Cardiac fibroblast (primary cell): Measurements from ENCODE around the gene FNIP1.

Experiments
- DNase-seq, 2 donors: peaks; one replicate each; pipeline versions ENCODE4 v3.0.0 to v3.0.0-alpha.2; 2010; ENCODE audit warnings: low read depth in 2 of 2
- H3K4me3 ChIP-seq, 2 donors: replicated peaks in 1 of 2; 1 replicate in 1 of 2; 2 replicates in 1 of 2; pipeline ENCODE4 v1.5.1; 2011; ENCODE audit warnings: low read depth in 2 of 2, low read length in 2 of 2, mild to moderate bottlenecking in 2 of 2, moderate library complexity in 1 of 2
- TF ChIP-seq, protein P1 (sequence below): IDR thresholded peaks from one replicate; pipeline ENCODE4 v1.5.1; 2011; ENCODE audit warnings: low read depth, mild to moderate bottlenecking, low read length, inconsistent platforms

Gene FNIP1

DNA sequence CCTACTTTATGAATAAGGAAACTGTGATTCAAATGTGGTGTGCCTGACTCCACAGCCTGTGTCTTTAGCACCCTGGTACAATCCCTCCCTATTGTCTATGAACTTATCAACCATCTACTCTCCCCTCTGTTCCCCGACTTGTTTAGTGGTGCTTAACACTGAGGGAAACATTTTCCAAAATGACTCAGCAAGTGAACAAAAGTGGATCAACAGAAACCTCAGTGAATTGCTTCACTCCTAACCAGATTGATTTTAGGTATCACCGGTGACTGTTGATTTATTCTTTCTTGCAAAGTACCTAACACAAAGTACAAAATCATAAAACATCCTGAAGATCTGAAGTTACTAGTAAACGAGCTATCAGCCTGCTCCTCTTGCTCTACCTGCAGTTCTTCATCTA is 119.7 kb downstream of the FNIP1 start:
- TF ChIP-seq, protein P1, sequence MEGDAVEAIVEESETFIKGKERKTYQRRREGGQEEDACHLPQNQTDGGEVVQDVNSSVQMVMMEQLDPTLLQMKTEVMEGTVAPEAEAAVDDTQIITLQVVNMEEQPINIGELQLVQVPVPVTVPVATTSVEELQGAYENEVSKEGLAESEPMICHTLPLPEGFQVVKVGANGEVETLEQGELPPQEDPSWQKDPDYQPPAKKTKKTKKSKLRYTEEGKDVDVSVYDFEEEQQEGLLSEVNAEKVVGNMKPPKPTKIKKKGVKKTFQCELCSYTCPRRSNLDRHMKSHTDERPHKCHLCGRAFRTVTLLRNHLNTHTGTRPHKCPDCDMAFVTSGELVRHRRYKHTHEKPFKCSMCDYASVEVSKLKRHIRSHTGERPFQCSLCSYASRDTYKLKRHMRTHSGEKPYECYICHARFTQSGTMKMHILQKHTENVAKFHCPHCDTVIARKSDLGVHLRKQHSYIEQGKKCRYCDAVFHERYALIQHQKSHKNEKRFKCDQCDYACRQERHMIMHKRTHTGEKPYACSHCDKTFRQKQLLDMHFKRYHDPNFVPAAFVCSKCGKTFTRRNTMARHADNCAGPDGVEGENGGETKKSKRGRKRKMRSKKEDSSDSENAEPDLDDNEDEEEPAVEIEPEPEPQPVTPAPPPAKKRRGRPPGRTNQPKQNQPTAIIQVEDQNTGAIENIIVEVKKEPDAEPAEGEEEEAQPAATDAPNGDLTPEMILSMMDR, result no peak
- H3K4me3 ChIP-seq, result no peak overlapping the region
- peak in 1 of 2 donors; percentile 12 for DNase-seq

DNA sequence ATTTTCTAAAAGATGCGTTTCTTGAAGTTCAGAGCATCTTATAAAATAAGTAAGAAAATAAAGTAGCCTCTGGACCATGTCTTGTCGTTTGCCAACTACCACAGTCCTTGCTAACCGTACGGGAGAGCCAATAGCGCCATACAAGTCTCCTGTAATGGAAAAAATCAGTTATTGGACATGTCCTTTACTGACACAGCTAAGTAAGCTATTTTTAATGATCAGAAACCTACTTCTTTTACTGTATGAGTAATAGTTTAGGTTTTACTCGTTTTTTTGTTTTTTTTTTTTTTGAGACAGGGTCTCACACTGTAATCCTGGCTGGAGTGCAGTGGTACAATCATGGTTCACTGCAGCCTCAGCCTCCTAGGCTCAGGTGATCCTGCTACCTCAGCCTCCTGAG is 124.0 kb downstream of the FNIP1 start:
- DNase-seq, result no peak
- TF ChIP-seq, protein P1, result no peak
- H3K4me3 ChIP-seq, result no peak overlapping the region

DNA sequence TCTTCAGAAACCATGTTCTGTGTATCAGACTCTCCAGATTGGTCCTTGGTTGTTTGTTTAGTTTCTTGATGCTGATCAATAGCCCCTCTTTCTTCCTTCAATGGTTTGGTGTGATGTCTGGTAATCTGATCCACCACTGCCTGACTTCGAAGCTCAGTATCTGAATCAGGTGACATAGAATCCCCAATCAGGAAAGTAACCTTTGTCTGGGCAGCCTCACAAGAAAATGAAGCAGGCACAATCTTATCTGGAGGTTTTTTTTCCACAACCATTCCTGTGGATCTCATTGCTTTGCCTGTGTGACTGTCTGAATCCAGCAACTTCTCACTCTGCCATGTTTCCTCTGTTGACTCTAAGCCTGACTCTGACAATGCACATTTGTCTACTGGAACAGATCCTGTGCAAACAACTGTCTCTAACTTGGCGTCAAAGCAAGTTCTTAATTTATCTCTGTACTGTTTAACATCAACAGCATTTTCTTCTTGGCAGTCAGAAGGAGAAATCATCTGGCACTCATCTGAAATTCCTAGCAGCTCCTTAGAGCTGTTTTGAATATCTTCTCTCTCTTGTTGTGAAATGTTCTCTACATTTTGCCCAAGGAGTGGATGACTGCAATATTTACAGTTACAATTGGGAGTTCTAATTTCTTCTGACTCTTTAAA is 124.7 kb downstream of the FNIP1 start:
- H3K4me3 ChIP-seq, result no peak overlapping the region
- DNase-seq, result peak; percentile 87 to 98
- TF ChIP-seq, protein P1, result no peak

GRCh38 chr5:131671409-131671808 is 125.4 kb downstream of the FNIP1 start:
- TF ChIP-seq, protein P1, result no peak
- DNase-seq, result peak; percentile 23 to 29
- H3K4me3 ChIP-seq, result no peak overlapping the region

- DNase-seq, result no peak
- TF ChIP-seq, protein P1, result no peak
- no peak overlapping the region for H3K4me3 ChIP-seq
Measured at GRCh38 chr5:131664929-131665328, 131.9 kb downstream of the FNIP1 start.

GRCh38 chr5:131661933-131662332 is 134.9 kb downstream of the FNIP1 start:
- DNase-seq, result peak in 1 of 2 donors; percentile 12
- TF ChIP-seq, protein P1, result no peak
- H3K4me3 ChIP-seq, result no peak overlapping the region

DNA sequence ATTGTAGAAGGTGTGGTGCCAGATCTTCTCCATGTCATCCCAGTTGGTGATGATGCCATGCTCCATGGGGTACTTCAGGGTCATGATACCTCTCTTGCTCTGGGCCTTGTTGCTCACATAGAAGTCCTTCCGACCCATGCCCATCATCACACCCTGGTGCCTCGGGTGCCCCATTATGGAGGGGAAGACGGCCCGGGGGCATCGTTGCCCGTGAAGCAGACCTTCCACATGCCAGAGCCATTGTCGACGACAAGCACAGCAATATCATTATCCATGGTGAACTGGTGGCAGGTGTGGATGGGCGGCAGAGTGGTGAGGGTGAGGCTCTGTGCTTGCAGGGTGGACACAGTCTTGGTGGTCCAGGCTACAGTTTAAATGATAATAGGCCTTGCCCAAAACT is 137.0 kb downstream of the FNIP1 start:
- TF ChIP-seq, protein P1, result no peak
- H3K4me3 ChIP-seq, result no peak overlapping the region
- no peak for DNase-seq
